ENCODE data around the gene SRP14.
"Not testable (repeated sequence)": the region's sequence is repeated elsewhere in the genome, so short reads cannot be mapped to it uniquely, and the experiment has no call there.

The SRP14 gene

DNA sequence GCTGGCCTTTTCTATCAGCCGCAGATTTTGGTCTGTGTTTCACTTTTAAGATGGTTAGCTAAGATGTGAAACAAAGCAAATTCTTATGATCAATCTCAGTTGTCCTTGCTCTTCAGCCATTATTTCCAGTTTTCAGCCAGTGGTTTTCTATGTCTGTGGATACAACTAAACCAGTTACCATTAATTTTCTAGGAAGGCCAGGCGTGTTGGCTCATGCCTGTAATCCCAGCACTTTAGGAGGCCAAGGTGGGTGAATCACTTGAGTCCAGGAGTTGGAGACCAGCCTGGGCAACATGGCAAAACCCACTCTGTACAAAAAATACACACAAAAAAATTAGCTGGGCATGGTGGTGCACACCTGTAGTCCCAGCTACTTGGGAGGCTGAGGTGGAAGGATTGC, 42.8 kb downstream of the SRP14 start:
- in situ Hi-C loops (cut with HindIII; ENCODE audit: low sequenced_read_pairs) = not testable (repeated sequence)

DNA sequence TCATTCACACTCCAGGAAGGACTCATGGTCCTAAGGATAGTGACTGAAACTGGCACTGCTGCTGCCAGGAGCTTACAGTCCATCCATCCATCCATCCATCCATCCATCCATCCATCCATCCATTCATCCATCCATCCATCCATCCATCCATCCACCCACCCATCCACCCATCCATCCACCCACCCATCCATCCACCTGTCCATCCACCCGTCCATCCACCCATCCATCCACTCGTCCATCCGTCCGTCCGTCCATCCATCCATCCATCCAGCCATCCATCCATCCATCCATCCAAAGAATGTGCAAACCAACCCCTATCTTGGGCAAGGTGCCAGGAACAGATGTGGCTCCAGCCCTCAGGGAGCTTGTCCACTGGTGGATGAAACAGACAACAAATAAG, 46.0 kb downstream of the SRP14 start:
- in situ Hi-C loops (cut with HindIII; ENCODE audit: low sequenced_read_pairs) = not testable (repeated sequence)

DNA sequence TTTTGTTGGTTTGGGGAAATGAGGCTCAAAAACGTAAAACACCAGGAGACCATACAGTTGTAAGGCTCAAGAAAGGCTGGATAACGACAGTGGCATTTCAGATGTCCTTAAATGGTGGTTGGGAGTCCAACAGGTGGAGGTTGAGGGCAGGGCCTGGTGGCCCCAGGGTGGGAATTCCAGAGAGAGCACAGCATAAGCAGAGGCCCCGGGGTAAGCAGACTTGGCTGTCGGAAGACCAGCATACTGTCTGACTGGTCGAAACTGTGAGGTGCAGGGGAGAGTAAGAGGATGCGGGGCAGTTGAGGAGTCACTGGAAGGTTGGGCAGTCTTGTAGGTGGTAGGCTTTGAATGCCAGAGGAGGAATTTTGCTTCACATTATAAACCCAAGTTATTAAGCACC, 48.3 kb downstream of the SRP14 start:
- in situ Hi-C loops (cut with HindIII; ENCODE audit: low sequenced_read_pairs) = no loop called here

DNA sequence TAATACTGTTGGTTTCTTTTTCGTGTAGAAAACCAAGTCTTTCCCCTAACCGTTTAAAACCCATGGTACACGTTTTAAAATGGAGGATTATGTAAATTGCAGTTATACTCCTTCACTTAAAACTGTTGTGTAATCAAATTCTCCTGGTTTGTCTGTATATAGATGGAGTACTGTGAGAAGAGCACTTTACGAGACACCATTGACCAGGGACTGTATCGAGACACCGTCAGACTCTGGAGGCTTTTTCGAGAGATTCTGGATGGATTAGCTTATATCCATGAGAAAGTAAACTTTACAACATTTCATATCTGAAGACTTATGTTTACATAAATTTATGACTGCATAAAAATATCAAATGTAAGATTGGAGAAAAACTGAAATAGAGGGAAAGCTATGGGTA, 51.2 kb downstream of the SRP14 start:
- in situ Hi-C loops (cut with HindIII; ENCODE audit: low sequenced_read_pairs) = no loop called here
